Choroid plexus epithelial cell (primary cell): Measurements from ENCODE around the gene GNAO1.

Experiments used
- DNase-seq: peaks from one replicate; pipeline ENCODE4 v3.0.0-alpha.2; 2010; ENCODE audit warnings: low read depth
- H3K4me3 ChIP-seq: 2 replicates; pipeline ENCODE4 v1.5.1; 2011; ENCODE audit warnings: low read depth, mild to moderate bottlenecking, control low read depth, low read length, moderate library complexity
- CTCF ChIP-seq: conservative IDR thresholded peaks from 2 replicates; pipeline ENCODE4 v1.5.1; 2011; ENCODE audit warnings: low read depth, mild to moderate bottlenecking, control low read depth, inconsistent platforms, low read length, moderate library complexity

GNAO1 gene

GRCh38 chr16:56192635-56192945 lies 1.3 kb downstream of the GNAO1 start:
- TF ChIP-seq CTCF: no peak
- H3K4me3 ChIP-seq: no peak overlapping the region
- DNase-seq: no peak

- H3K4me3 ChIP-seq: no peak overlapping the region
- TF ChIP-seq CTCF: no peak
- DNase-seq: no peak
Observed at GRCh38 chr16:56192986-56193945, 2.0 kb downstream of the GNAO1 start.

- H3K4me3 ChIP-seq: no peak overlapping the region
- TF ChIP-seq CTCF: no peak
- DNase-seq: peak; percentile 74
Observed at GRCh38 chr16:56193951-56194726, 2.9 kb downstream of the GNAO1 start.

- H3K4me3 ChIP-seq: no peak overlapping the region
- TF ChIP-seq CTCF: no peak
- DNase-seq: no peak
Observed at GRCh38 chr16:56195151-56195550, 3.9 kb downstream of the GNAO1 start.

GRCh38 chr16:56196381-56196780 lies 5.1 kb downstream of the GNAO1 start:
- DNase-seq: no peak
- TF ChIP-seq CTCF: no peak
- no peak overlapping the region for H3K4me3 ChIP-seq

GRCh38 chr16:56197192-56197992 lies 6.1 kb downstream of the GNAO1 start:
- H3K4me3 ChIP-seq: no peak overlapping the region
- no peak for DNase-seq
- no peak for TF ChIP-seq CTCF
